ENCODE results near the gene KIF26B. TPM values are rescaled to one million over a fixed set of nuclear protein-coding genes. Genes with fewer than 3 reads are reported as not detected.

Gene KIF26B
- total RNA-seq (2014; rRNA removed; shearing (Covaris generic)) (7.8 and 8.0 TPM in 2 replicates), polyA plus RNA-seq (2016; fragmentation: Nextera tagmentation; extraction: Ambion mirVana) (2.4 and 2.5 TPM in 2 replicates)

DNA sequence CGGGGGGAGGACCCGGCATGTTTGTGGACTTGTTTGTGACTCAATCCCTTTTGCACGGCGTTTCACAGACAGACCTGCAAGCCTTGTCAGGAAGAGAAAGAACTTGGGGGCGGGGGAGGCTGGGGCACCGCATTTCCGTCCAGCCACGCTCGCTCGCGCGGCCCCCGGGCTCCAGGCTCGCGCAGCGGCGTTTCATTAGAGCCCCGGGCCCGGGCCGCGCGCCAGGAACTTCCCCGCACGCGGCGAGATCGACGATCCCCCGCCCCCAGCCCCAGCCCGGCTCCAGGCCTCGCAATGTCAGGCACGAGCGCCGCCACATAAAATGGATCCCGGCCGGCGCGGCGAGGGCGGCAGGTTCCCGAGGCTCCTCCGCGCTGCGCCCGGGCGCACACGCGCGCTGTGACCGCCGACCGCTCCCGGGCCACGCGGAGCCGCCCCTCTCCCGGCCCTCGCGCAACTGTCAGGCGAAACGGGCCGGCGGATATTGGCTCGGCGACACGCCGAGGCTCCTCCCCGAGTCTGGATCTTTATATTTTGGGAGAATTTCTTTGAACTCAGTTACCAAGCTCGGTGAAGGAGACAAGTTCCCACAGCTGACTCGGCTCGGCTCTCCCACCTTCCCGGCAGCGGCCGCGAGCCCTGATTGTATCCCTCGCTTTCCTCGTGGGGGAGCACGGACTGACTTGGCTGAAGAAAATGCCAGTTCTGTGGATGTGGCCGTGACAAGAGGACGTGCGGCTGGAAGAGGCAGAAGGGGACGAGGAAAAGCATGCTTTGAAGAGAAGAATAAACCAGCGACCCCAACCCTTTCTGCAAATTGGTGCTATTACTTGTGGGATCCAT lies at the start of gene KIF26B:
KIF26B (plus strand) TSS at position 557 of the 843 bp plus-strand sequence. CDS start 440 bp downstream, outside the sequence.
- 0 to 2% methylated on average over 42 to 82 of the region's 83 CpGs for WGBS, 2 experiments (ENCODE audit: low coverage in 1 of 2, low lambda C conversion rate in 2 of 2, missing lambda C conversion rate in 2 of 2)
- Histone ChIP-seq H3K9ac (peak within 1 kb of the TSS; percentile 73), H4K20me1 (ENCODE audit: insufficient read depth) (no peaks in the 10 kb centered on the region), H3K79me2 (ENCODE audit: insufficient read depth) (peaks cover 23% of the 10 kb centered on the region), H3K4me3 (peak within 1 kb of the TSS; percentile 81), H3K36me3 (ENCODE audit: low read depth) (no peaks in the 10 kb centered on the region), H2AFZ (peak within 1 kb of the TSS; percentile 85), H3K27ac (peak within 1 kb of the TSS; percentile 35), H3K27me3 (replicated peaks; ENCODE audit: insufficient read depth) (no peaks in the 10 kb centered on the region), H3K9me3 (ENCODE audit: low read depth) (no peaks in the 10 kb centered on the region), H3K4me2 (ENCODE audit: unreplicated experiment) (peak within 1 kb of the TSS; percentile 93), H3F3A (ENCODE audit: insufficient read depth) (no peaks in the 10 kb centered on the region), H3K4me1 (ENCODE audit: insufficient read depth) (no peaks in the 10 kb centered on the region), H3K9me2 (ENCODE audit: insufficient read depth) (no peaks in the 10 kb centered on the region)
- no peak for TF ChIP-seq EZH2 (IDR thresholded peaks at IDR 0.05; ENCODE audit: insufficient read depth, poor library complexity, severe bottlenecking)
- TF ChIP-seq EZH2phosphoT487 (IDR thresholded peaks at IDR 0.05; ENCODE audit: insufficient read depth, low read depth), result no peak
- DNase-seq, result peak; percentile 76
- in situ Hi-C loops (cut with MboI), result loop anchor here (5.0 kb wide), 1 partner anchor 843 kb away; no protein-coding TSS in a partner anchor

DNA sequence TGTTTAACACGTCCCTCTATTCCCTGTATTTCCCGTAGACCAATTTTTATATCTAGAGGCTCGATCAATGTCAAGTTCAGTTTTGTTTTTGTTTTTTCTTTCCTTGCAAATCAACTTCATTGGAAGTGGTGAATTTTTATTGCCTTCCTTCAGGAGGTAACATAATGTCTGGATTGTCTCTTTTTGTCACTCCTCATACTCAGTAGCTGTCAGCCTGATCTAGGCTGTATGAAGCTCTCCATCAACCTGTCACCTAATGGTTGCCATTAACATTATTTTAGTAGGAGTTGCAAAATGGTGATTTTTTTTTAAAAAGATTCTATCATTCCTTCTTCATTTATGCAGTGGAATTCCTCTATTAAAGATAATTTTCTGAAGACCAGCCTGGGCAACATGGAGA lies 49.7 kb upstream of the KIF26B start:
- H3K27ac ChIP-seq, result no peak overlapping the region
- DNase-seq, result no peak
- no peaks in the 10 kb centered on the region for H3K4me1 ChIP-seq (ENCODE audit: insufficient read depth)
- no peak overlapping the region for H3K4me2 ChIP-seq (ENCODE audit: unreplicated experiment)
- H3F3A ChIP-seq (ENCODE audit: insufficient read depth), result no peaks in the 10 kb centered on the region
- no peaks in the 10 kb centered on the region for H3K9me3 ChIP-seq (ENCODE audit: low read depth)
- H3K4me3 ChIP-seq, result no peak overlapping the region
- in situ Hi-C loops (cut with MboI), result no loop called here
- no peaks in the 10 kb centered on the region for H3K27me3 ChIP-seq (replicated peaks; ENCODE audit: insufficient read depth)
- no peak overlapping the region for H3K9ac ChIP-seq
- H4K20me1 ChIP-seq (ENCODE audit: insufficient read depth), result no peaks in the 10 kb centered on the region
- no peaks in the 10 kb centered on the region for H3K9me2 ChIP-seq (ENCODE audit: insufficient read depth)
- H2AFZ ChIP-seq, result no peak overlapping the region
- 87 to 94% methylated on average over 3 of the region's 3 CpGs for WGBS, 2 experiments (ENCODE audit: low coverage in 1 of 2, low lambda C conversion rate in 2 of 2, missing lambda C conversion rate in 2 of 2)
- no peak for TF ChIP-seq EZH2 (IDR thresholded peaks at IDR 0.05; ENCODE audit: insufficient read depth, poor library complexity, severe bottlenecking)
- no peak for TF ChIP-seq EZH2phosphoT487 (IDR thresholded peaks at IDR 0.05; ENCODE audit: insufficient read depth, low read depth)
- H3K36me3 ChIP-seq (ENCODE audit: low read depth), result no peaks in the 10 kb centered on the region
- H3K79me2 ChIP-seq (ENCODE audit: insufficient read depth), result no peaks in the 10 kb centered on the region

- Histone ChIP-seq H3K4me1 (ENCODE audit: insufficient read depth) (no peaks in the 10 kb centered on the region), H3K9ac (no peak overlapping the region), H4K20me1 (ENCODE audit: insufficient read depth) (no peaks in the 10 kb centered on the region), H3K36me3 (ENCODE audit: low read depth) (no peaks in the 10 kb centered on the region), H3K27me3 (replicated peaks; ENCODE audit: insufficient read depth) (no peaks in the 10 kb centered on the region), H2AFZ (no peak overlapping the region), H3K9me2 (ENCODE audit: insufficient read depth) (no peaks in the 10 kb centered on the region), H3K4me2 (ENCODE audit: unreplicated experiment) (no peak overlapping the region), H3F3A (ENCODE audit: insufficient read depth) (no peaks in the 10 kb centered on the region), H3K4me3 (no peak overlapping the region), H3K9me3 (ENCODE audit: low read depth) (no peaks in the 10 kb centered on the region), H3K27ac (no peak overlapping the region), H3K79me2 (ENCODE audit: insufficient read depth) (no peaks in the 10 kb centered on the region)
- 68 to 71% methylated on average over 5 of the region's 5 CpGs for WGBS, 2 experiments (ENCODE audit: low coverage in 1 of 2, low lambda C conversion rate in 2 of 2, missing lambda C conversion rate in 2 of 2)
- no peak for DNase-seq
- in situ Hi-C loops (cut with MboI), result no loop called here
- TF ChIP-seq EZH2phosphoT487 (IDR thresholded peaks at IDR 0.05; ENCODE audit: insufficient read depth, low read depth) (no peak), EZH2 (IDR thresholded peaks at IDR 0.05; ENCODE audit: insufficient read depth, poor library complexity, severe bottlenecking) (no peak)
Observed at GRCh38 chr1:245105815-245106410, 48.9 kb upstream of the KIF26B start.

- no peaks in the 10 kb centered on the region for H3K27me3 ChIP-seq (replicated peaks; ENCODE audit: insufficient read depth)
- H3K27ac ChIP-seq, result no peak overlapping the region
- no peaks in the 10 kb centered on the region for H3K79me2 ChIP-seq (ENCODE audit: insufficient read depth)
- H3K4me2 ChIP-seq (ENCODE audit: unreplicated experiment), result no peak overlapping the region
- no peak overlapping the region for H3K4me3 ChIP-seq
- no peak overlapping the region for H3K9ac ChIP-seq
- no peaks in the 10 kb centered on the region for H3K9me2 ChIP-seq (ENCODE audit: insufficient read depth)
- 86 to 87% methylated on average over 7 of the region's 7 CpGs for WGBS, 2 experiments (ENCODE audit: low coverage in 1 of 2, low lambda C conversion rate in 2 of 2, missing lambda C conversion rate in 2 of 2)
- no peaks in the 10 kb centered on the region for H4K20me1 ChIP-seq (ENCODE audit: insufficient read depth)
- no peaks in the 10 kb centered on the region for H3K4me1 ChIP-seq (ENCODE audit: insufficient read depth)
- H2AFZ ChIP-seq, result no peak overlapping the region
- H3K36me3 ChIP-seq (ENCODE audit: low read depth), result no peaks in the 10 kb centered on the region
- no peaks in the 10 kb centered on the region for H3K9me3 ChIP-seq (ENCODE audit: low read depth)
- H3F3A ChIP-seq (ENCODE audit: insufficient read depth), result no peaks in the 10 kb centered on the region
- no peak for DNase-seq
- in situ Hi-C loops (cut with MboI), result no loop called here
- TF ChIP-seq EZH2 (IDR thresholded peaks at IDR 0.05; ENCODE audit: insufficient read depth, poor library complexity, severe bottlenecking) (no peak), EZH2phosphoT487 (IDR thresholded peaks at IDR 0.05; ENCODE audit: insufficient read depth, low read depth) (no peak)
Observed at GRCh38 chr1:245107776-245108114, 47.0 kb upstream of the KIF26B start.

Measured in GM23248 (cell line).